ENCODE data around the gene FTSJ3. TPM values are rescaled to one million over a fixed set of nuclear protein-coding genes. Genes with fewer than 3 reads are reported as not detected.

The FTSJ3 gene
- total and polyA plus RNA-seq, 2 of the 13 experiments (the other 11 are each of a cell fraction or from before 2014, with no cell fraction given), result 26.0 to 64.2 TPM

DNA sequence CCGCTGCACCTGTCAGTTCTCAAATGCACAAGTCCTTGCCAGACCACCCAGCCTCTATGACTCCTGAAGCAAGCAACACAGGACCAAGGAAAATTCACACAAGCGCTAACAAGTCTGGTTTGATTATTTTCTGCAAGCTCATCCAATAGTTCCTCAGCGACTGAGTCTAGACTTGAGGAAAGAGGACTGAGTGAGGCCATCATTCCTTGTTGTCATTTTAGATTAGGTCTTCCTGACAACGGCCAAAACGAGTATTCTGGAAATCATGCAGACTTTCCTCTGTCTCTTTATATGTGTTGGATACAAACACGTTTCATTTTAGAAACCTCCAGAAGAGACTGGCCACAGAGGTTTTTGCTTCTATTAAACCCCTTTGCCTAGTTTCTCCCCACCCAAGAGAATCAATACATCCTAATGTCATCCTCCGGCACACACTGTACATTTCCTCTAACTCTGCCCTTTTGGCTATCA, 54.6 kb downstream of the FTSJ3 start:
- ATAC-seq, result no peak
- H3K27ac ChIP-seq (ENCODE audit: extremely low read length, insufficient read depth, low read length), result peak overlapping the region; percentile 100
- peak; percentile 8 for FAIRE-seq
- under 1% methylated on average over 7 of the region's 7 CpGs for WGBS (ENCODE audit: low lambda C conversion rate)
- peaks cover 0 to 6% of the 10 kb centered on the region in 2 experiments; a peak in 1 of 5 replicates for H3K27me3 ChIP-seq (ENCODE audit: control insufficient read depth in 1 of 2, insufficient read depth in 2 of 2, low read length in 2 of 2)
- ChIA-PET CTCF (ENCODE audit: low intra/inter-chr PET ratio, low total read pairs) (no interaction called here), POLR2A (interaction anchor here (1.0 to 5.0 kb wide), 31 partner anchors 10 to 733 kb away, joined by 3 to 77 read pairs (median 7); partner anchors contain the start of genes CEP95, DDX5, FTSJ3 and LIMD2)
- peaks cover 45% of the 10 kb centered on the region for H3K4me1 ChIP-seq (ENCODE audit: insufficient read depth, low read length)
- no peaks in the 10 kb centered on the region for H3K9me3 ChIP-seq (ENCODE audit: low read length)
- DNase-seq (ENCODE audit: low spot score), result peak; percentile 31
- H3K36me3 ChIP-seq (replicated peaks in 1 of 2; ENCODE audit: control insufficient read depth in 1 of 2, insufficient read depth in 2 of 2, low read length in 2 of 2), result peaks cover 4 to 24% of the 10 kb centered on the region in 2 experiments
- peak overlapping the region; percentile 71 for H3K4me2 ChIP-seq (ENCODE audit: low read depth, low read length)
- H3K4me3 ChIP-seq (replicated peaks in 1 of 3; ENCODE audit: insufficient read depth in 1 of 3, low read depth in 2 of 3, low read length in 3 of 3), result peak overlapping the region; percentile 83 to 99 (median 93)
- peaks cover 90% of the 10 kb centered on the region for H3K79me2 ChIP-seq (ENCODE audit: insufficient read depth, low read length)
- no peak overlapping the region for H2AFZ ChIP-seq (ENCODE audit: low read length)
- intact Hi-C loops (cut with micrococcal nuclease; ENCODE audit: unreplicated experiment) (loop anchor here (1.0 to 10.0 kb wide), 4 partner anchors 32 to 348 kb away; partner anchors contain the start of genes FTSJ3, PSMC5, SMARCD2 and STRADA), in situ Hi-C loops (cut with HindIII; ENCODE audit: extremely low pct_ligation_motif_present, low pct_unique_long_range_greater_than_20kb) (no loop called here)
- peak overlapping the region; percentile 98 for H3K9ac ChIP-seq (ENCODE audit: insufficient read depth, low read depth, low read length)
- peaks cover 39% of the 10 kb centered on the region for H4K20me1 ChIP-seq (ENCODE audit: insufficient read depth, low read length)
- TSS peak; percentile 84 for BruUV-seq (replicated peaks)
- TF ChIP-seq, protein P1, sequence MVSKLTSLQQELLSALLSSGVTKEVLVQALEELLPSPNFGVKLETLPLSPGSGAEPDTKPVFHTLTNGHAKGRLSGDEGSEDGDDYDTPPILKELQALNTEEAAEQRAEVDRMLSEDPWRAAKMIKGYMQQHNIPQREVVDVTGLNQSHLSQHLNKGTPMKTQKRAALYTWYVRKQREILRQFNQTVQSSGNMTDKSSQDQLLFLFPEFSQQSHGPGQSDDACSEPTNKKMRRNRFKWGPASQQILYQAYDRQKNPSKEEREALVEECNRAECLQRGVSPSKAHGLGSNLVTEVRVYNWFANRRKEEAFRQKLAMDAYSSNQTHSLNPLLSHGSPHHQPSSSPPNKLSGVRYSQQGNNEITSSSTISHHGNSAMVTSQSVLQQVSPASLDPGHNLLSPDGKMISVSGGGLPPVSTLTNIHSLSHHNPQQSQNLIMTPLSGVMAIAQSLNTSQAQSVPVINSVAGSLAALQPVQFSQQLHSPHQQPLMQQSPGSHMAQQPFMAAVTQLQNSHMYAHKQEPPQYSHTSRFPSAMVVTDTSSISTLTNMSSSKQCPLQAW (CRISPR knock-in tag; IDR thresholded peaks at IDR 0.05), result 0 out of 2 replicates have a peak, but pooled peaks have one; percentile 30
- TF ChIP-seq, protein P2, sequence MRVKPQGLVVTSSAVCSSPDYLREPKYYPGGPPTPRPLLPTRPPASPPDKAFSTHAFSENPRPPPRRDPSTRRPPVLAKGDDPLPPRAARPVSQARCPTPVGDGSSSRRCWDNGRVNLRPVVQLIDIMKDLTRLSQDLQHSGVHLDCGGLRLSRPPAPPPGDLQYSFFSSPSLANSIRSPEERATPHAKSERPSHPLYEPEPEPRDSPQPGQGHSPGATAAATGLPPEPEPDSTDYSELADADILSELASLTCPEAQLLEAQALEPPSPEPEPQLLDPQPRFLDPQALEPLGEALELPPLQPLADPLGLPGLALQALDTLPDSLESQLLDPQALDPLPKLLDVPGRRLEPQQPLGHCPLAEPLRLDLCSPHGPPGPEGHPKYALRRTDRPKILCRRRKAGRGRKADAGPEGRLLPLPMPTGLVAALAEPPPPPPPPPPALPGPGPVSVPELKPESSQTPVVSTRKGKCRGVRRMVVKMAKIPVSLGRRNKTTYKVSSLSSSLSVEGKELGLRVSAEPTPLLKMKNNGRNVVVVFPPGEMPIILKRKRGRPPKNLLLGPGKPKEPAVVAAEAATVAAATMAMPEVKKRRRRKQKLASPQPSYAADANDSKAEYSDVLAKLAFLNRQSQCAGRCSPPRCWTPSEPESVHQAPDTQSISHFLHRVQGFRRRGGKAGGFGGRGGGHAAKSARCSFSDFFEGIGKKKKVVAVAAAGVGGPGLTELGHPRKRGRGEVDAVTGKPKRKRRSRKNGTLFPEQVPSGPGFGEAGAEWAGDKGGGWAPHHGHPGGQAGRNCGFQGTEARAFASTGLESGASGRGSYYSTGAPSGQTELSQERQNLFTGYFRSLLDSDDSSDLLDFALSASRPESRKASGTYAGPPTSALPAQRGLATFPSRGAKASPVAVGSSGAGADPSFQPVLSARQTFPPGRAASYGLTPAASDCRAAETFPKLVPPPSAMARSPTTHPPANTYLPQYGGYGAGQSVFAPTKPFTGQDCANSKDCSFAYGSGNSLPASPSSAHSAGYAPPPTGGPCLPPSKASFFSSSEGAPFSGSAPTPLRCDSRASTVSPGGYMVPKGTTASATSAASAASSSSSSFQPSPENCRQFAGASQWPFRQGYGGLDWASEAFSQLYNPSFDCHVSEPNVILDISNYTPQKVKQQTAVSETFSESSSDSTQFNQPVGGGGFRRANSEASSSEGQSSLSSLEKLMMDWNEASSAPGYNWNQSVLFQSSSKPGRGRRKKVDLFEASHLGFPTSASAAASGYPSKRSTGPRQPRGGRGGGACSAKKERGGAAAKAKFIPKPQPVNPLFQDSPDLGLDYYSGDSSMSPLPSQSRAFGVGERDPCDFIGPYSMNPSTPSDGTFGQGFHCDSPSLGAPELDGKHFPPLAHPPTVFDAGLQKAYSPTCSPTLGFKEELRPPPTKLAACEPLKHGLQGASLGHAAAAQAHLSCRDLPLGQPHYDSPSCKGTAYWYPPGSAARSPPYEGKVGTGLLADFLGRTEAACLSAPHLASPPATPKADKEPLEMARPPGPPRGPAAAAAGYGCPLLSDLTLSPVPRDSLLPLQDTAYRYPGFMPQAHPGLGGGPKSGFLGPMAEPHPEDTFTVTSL (CRISPR knock-in tag; IDR thresholded peaks at IDR 0.05; ENCODE audit: borderline replicate concordance), result 0 out of 2 replicates have a peak, but pooled peaks have one; percentile 14
- TF ChIP-seq NCOA5 (CRISPR knock-in tag; IDR thresholded peaks at IDR 0.05), result no peak
- TF ChIP-seq, protein P3, sequence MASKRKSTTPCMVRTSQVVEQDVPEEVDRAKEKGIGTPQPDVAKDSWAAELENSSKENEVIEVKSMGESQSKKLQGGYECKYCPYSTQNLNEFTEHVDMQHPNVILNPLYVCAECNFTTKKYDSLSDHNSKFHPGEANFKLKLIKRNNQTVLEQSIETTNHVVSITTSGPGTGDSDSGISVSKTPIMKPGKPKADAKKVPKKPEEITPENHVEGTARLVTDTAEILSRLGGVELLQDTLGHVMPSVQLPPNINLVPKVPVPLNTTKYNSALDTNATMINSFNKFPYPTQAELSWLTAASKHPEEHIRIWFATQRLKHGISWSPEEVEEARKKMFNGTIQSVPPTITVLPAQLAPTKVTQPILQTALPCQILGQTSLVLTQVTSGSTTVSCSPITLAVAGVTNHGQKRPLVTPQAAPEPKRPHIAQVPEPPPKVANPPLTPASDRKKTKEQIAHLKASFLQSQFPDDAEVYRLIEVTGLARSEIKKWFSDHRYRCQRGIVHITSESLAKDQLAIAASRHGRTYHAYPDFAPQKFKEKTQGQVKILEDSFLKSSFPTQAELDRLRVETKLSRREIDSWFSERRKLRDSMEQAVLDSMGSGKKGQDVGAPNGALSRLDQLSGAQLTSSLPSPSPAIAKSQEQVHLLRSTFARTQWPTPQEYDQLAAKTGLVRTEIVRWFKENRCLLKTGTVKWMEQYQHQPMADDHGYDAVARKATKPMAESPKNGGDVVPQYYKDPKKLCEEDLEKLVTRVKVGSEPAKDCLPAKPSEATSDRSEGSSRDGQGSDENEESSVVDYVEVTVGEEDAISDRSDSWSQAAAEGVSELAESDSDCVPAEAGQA (IDR thresholded peaks at IDR 0.05; ENCODE audit: low read depth), result no peak
- TF ChIP-seq, protein P3 (CRISPR knock-in tag; IDR thresholded peaks at IDR 0.05; ENCODE audit: borderline replicate concordance), result no peak
- TF ChIP-seq ZNF616 (CRISPR knock-in tag; IDR thresholded peaks at IDR 0.05; ENCODE audit: low read depth), result no peak
- TF ChIP-seq NFKB2 (CRISPR knock-in tag; IDR thresholded peaks at IDR 0.05; ENCODE audit: borderline replicate concordance), result no peak
- TF ChIP-seq, protein P4, sequence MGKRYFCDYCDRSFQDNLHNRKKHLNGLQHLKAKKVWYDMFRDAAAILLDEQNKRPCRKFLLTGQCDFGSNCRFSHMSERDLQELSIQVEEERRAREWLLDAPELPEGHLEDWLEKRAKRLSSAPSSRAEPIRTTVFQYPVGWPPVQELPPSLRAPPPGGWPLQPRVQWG (CRISPR knock-in tag; IDR thresholded peaks at IDR 0.05; ENCODE audit: borderline replicate concordance, low read depth), result no peak
- TF ChIP-seq MIXL1 (CRISPR knock-in tag; IDR thresholded peaks at IDR 0.05), result no peak

Measured in HepG2 (cell line).